H1 (cell line): ENCODE data around the gene BEST1. TPM values are rescaled to one million over a fixed set of nuclear protein-coding genes. Genes with fewer than 3 reads are reported as not detected.
A peak's percentile ranks its signal among the peaks of the same experiment; 100 is the strongest.

ENCODE experiments used
- ASH2L ChIP-seq: fragments of 200-600, 300-600 bp; sonication (generic); IDR thresholded peaks from one replicate; pipeline ENCODE4 v1.7.1; 2017; ENCODE audit warnings: low read length
- CBX8 ChIP-seq: fragments of 300-800, 300-1000 bp; sonication (generic); IDR thresholded peaks from 2 replicates; pipeline ENCODE4 v1.7.1; 2016; ENCODE audit warnings: low read depth, low read length, borderline replicate concordance
- CTCF ChIP-seq, 3 experiments: IDR thresholded peaks; 1 replicate in 2 of 3; 2 replicates in 1 of 3; pipeline versions ENCODE4 v1.5.1 to v1.6.1; 2011; ENCODE audit warnings: low read length in 3 of 3, mild to moderate bottlenecking in 3 of 3, inconsistent platforms in 2 of 3, low read depth in 1 of 3, moderate library complexity in 1 of 3; ENCODE audit not compliant: insufficient read depth in 1 of 3; ENCODE audit errors: control extremely low read depth in 1 of 3
- EP300 ChIP-seq, 2 experiments: IDR thresholded peaks; 1 replicate in 1 of 2; 2 replicates in 1 of 2; pipeline ENCODE4 v1.6.1; 2011 to 2012; ENCODE audit warnings: low read depth in 2 of 2, low read length in 2 of 2, mild to moderate bottlenecking in 2 of 2, borderline replicate concordance in 1 of 2, inconsistent platforms in 1 of 2, moderate library complexity in 1 of 2
- JUN ChIP-seq: IDR thresholded peaks from 2 replicates; pipeline ENCODE4 v1.6.1; 2011; ENCODE audit warnings: low read depth, mild to moderate bottlenecking, improper control_type of control experiment, low read length
- KDM5A ChIP-seq: fragments of 200-600 bp; IDR thresholded peaks from 2 replicates; pipeline ENCODE4 v1.7.1; 2012; ENCODE audit warnings: mild to moderate bottlenecking, low read length, inconsistent platforms, mixed read lengths
- MAFK ChIP-seq: IDR thresholded peaks from 2 replicates; pipeline ENCODE4 v1.6.1; 2012; ENCODE audit warnings: low read depth, mild to moderate bottlenecking, improper control_type of control experiment, low read length
- NANOG ChIP-seq: IDR thresholded peaks from 2 replicates; pipeline ENCODE4 v1.6.1; 2011; ENCODE audit warnings: low read length, low read depth, mild to moderate bottlenecking, inconsistent platforms; ENCODE audit not compliant: insufficient read depth, poor library complexity, severe bottlenecking
- RBBP5 ChIP-seq: IDR thresholded peaks from 2 replicates; pipeline ENCODE4 v1.7.1; 2012; ENCODE audit warnings: low read depth, mild to moderate bottlenecking, inconsistent platforms, low read length, moderate library complexity, borderline replicate concordance
- RFX5 ChIP-seq: IDR thresholded peaks from 2 replicates; pipeline ENCODE4 v1.6.1; 2011; ENCODE audit warnings: low read depth, low read length, improper control_type of control experiment, borderline replicate concordance
- RXRA ChIP-seq: IDR thresholded peaks from 2 replicates; pipeline ENCODE4 v1.6.1; 2011; ENCODE audit warnings: low read depth, mild to moderate bottlenecking, low read length, moderate library complexity; ENCODE audit not compliant: insufficient read depth
- SAP30 ChIP-seq: fragments of 300-600 bp; sonication (generic); IDR thresholded peaks from 2 replicates; pipeline ENCODE4 v1.7.1; 2012; ENCODE audit warnings: low read length, moderate library complexity, mild to moderate bottlenecking, inconsistent platforms; ENCODE audit not compliant: insufficient read depth, insufficient replicate concordance
- SP1 ChIP-seq: IDR thresholded peaks from 2 replicates; pipeline ENCODE4 v1.6.1; 2011; ENCODE audit warnings: low read depth, low read length
- SP2 ChIP-seq: IDR thresholded peaks from 2 replicates; pipeline ENCODE4 v1.6.1; 2012; ENCODE audit warnings: mild to moderate bottlenecking, low read length, inconsistent platforms
- TAF1 ChIP-seq: IDR thresholded peaks from 2 replicates; pipeline ENCODE4 v1.6.1; 2011; ENCODE audit warnings: mild to moderate bottlenecking, low read depth, low read length
- TAF7 ChIP-seq: optimal IDR thresholded peaks from 2 replicates; pipeline ENCODE3; 2011; ENCODE audit warnings: low read depth, mild to moderate bottlenecking, inconsistent platforms, low read length, moderate library complexity, borderline replicate concordance
- TBP ChIP-seq: IDR thresholded peaks from 2 replicates; pipeline ENCODE4 v1.6.1; 2011; ENCODE audit warnings: low read depth, low read length, improper control_type of control experiment
- TCF12 ChIP-seq: IDR thresholded peaks from 2 replicates; pipeline ENCODE4 v1.6.1; 2011; ENCODE audit warnings: low read depth, mild to moderate bottlenecking, low read length
- polyA plus RNA-seq, 7 experiments: library from polyadenylated mRNA; depleted of rRNA in 3 of 7; stranded (reverse) in 5 of 7; unstranded in 2 of 7; fragments of >200 nt in 5 of 7; fragments of 200-250 nt in 2 of 7; gene quantifications; 1 replicate in 5 of 7; 2 replicates in 1 of 7; 4 replicates in 1 of 7; pipeline versions ENCODE4 v1.2.1 to v1.2.3, GENCODE V29; 2011 to 2013; ENCODE audit warnings: missing spikeins in 2 of 7, mixed read lengths in 2 of 7
- total RNA-seq: library from RNA; stranded (reverse); fragmentation: NEBNext Ultra II Directional; extraction: Animal tissue kit (Norgen Biotek cat#: 25700); gene quantifications from 2 replicates; pipeline ENCODE4 v1.2.1, GENCODE V29; 2021
- TF ChIP-seq, protein P1 (sequence below): IDR thresholded peaks from 2 replicates; pipeline ENCODE4 v1.6.1; 2011; ENCODE audit warnings: low read length, improper control_type of control experiment

BEST1 gene
- total and polyA plus RNA-seq, 2 of the 8 experiments (the other 6 are each of a cell fraction or from before 2014, with no cell fraction given): 0.22 to 0.62 TPM

DNA sequence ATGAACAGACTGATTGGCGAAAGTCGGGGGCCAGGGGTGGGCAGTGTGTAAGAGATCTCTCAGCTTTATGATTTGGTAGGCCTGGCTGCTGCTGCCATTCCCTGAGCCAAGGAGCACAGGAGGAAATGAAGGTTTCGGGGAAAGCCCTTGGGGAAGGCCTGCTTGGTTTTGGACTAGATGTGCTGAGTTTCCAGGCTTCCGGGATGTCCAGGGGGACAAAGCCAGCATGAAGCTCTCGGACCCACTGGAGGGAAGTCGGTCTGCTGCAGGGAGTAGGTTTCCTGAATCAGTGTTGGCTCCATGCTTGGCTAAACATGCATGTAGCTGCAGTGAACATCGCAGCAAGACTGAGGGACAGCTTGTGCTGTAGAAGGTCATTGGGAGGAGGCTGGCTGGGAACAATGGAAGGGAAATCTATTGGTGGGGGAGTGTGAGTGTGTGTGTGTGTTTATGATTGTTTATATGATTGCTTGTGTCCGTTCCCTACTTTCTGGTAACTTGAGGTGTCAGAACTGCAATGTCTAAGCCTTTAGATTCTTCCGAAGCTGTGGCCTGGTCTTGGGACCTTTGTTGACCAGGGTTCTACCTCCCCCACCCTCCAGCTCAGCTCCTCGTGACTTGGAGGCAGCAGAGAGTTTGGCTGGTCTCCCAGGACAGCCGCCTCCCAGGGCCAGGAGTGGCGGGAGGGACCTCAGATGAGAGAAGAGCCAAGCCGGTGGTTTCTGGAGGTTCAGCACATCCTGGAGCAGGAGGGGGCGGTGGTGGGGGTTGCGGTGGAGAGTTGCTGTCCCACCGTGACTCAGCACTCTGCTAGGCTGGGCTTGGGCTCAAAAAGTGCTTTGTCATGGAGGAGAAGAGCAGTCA lies 21.3 kb downstream of the BEST1 start (continued):
- no peak for TF ChIP-seq TCF12
- TF ChIP-seq RBBP5: no peak
- TF ChIP-seq ASH2L: no peak
- 0 out of 2 replicates have a peak, but pooled peaks have one; percentile 46 for TF ChIP-seq JUN
- peak; percentile 49 to 99; a peak in 2 of 3 replicates for TF ChIP-seq EP300 (IDR thresholded peaks at IDR 0.05; ENCODE audit: borderline replicate concordance in 1 of 2, low read depth in 2 of 2, low read length in 2 of 2)
- no peak for TF ChIP-seq SAP30
- TF ChIP-seq, protein P1, sequence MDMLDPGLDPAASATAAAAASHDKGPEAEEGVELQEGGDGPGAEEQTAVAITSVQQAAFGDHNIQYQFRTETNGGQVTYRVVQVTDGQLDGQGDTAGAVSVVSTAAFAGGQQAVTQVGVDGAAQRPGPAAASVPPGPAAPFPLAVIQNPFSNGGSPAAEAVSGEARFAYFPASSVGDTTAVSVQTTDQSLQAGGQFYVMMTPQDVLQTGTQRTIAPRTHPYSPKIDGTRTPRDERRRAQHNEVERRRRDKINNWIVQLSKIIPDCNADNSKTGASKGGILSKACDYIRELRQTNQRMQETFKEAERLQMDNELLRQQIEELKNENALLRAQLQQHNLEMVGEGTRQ: 0 out of 2 replicates have a peak, but pooled peaks have one; percentile 28
- no peak for TF ChIP-seq CBX8
- TF ChIP-seq SP1: peak; percentile 75; the same call in 1 of the 2 replicates
- TF ChIP-seq NANOG: no peak
- TF ChIP-seq TBP: peak; percentile 82
- TF ChIP-seq MAFK: peak; percentile 97
- TF ChIP-seq RXRA: 0 out of 2 replicates have a peak, but pooled peaks have one; percentile 21
- TF ChIP-seq RFX5: no peak
- no peak for TF ChIP-seq KDM5A
- TF ChIP-seq TAF7: peak; percentile 76
- no peak for TF ChIP-seq SP2
- TF ChIP-seq CTCF (IDR thresholded peaks at IDR 0.05; ENCODE audit: control extremely low read depth in 1 of 3, insufficient read depth in 1 of 3, low read depth in 1 of 3, low read length in 3 of 3): no peak
- peak; percentile 86 for TF ChIP-seq TAF1
